ENCODE data around the gene TOP3B. TPM values are rescaled to one million over a fixed set of nuclear protein-coding genes. Genes with fewer than 3 reads are reported as not detected.

TOP3B gene
- total RNA-seq, 1 experiment from 2014 or later = 23.9 TPM

DNA sequence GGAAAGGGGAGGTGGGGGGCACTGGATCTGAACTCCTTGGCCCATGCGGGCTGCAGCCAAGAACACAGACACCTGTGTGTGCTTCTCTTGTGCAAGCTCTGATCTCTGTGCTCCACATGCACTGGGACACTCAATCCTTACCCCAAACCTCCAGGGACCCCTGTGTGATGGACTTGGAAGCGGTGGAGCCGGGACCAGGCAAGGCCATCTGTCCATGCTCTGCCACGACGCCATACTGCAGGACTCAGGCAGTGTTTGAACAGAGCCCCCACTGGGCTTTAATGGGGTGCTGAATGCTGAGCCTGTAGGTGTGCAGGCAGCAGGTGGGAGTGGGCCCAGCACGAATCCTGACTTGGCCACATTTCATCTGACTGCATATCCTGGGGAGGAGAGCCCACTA, 53.3 kb downstream of the TOP3B start:
- H3K9me3 ChIP-seq (ENCODE audit: insufficient read depth, low read depth) = no peaks in the 10 kb centered on the region
- H2AFZ ChIP-seq = no peak overlapping the region
- H3K9me2 ChIP-seq (ENCODE audit: insufficient read depth) = no peaks in the 10 kb centered on the region
- intact Hi-C loops (cut with micrococcal nuclease; ENCODE audit: unreplicated experiment) = no loop called here
- POLR2A ChIA-PET (ENCODE audit: unreplicated experiment) = no interaction called here
- no peaks in the 10 kb centered on the region for H3K36me3 ChIP-seq (ENCODE audit: low read depth)
- no peaks in the 10 kb centered on the region for H3F3A ChIP-seq (ENCODE audit: insufficient read depth, low read depth)
- H3K27me3 ChIP-seq (ENCODE audit: insufficient read depth, low read depth) = no peaks in the 10 kb centered on the region
- H3K27ac ChIP-seq = no peak overlapping the region
- TF ChIP-seq, protein P1, sequence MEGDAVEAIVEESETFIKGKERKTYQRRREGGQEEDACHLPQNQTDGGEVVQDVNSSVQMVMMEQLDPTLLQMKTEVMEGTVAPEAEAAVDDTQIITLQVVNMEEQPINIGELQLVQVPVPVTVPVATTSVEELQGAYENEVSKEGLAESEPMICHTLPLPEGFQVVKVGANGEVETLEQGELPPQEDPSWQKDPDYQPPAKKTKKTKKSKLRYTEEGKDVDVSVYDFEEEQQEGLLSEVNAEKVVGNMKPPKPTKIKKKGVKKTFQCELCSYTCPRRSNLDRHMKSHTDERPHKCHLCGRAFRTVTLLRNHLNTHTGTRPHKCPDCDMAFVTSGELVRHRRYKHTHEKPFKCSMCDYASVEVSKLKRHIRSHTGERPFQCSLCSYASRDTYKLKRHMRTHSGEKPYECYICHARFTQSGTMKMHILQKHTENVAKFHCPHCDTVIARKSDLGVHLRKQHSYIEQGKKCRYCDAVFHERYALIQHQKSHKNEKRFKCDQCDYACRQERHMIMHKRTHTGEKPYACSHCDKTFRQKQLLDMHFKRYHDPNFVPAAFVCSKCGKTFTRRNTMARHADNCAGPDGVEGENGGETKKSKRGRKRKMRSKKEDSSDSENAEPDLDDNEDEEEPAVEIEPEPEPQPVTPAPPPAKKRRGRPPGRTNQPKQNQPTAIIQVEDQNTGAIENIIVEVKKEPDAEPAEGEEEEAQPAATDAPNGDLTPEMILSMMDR (conservative IDR thresholded peaks at IDR 0.05) = no peak
- no peak for TF ChIP-seq EZH2 (IDR thresholded peaks at IDR 0.05; ENCODE audit: low read depth)
- H3K79me2 ChIP-seq (ENCODE audit: low read depth) = no peaks in the 10 kb centered on the region
- CTCF ChIA-PET = no interaction called here
- BruUV-seq (replicated peaks) = no TSS peak
- no peak overlapping the region for H3K4me3 ChIP-seq
- H3K4me1 ChIP-seq (replicated peaks; ENCODE audit: insufficient read depth) = no peaks in the 10 kb centered on the region
- DNase-seq = no peak
- H4K20me1 ChIP-seq (ENCODE audit: insufficient read depth) = no peaks in the 10 kb centered on the region
- H3K4me2 ChIP-seq = no peak overlapping the region

DNA sequence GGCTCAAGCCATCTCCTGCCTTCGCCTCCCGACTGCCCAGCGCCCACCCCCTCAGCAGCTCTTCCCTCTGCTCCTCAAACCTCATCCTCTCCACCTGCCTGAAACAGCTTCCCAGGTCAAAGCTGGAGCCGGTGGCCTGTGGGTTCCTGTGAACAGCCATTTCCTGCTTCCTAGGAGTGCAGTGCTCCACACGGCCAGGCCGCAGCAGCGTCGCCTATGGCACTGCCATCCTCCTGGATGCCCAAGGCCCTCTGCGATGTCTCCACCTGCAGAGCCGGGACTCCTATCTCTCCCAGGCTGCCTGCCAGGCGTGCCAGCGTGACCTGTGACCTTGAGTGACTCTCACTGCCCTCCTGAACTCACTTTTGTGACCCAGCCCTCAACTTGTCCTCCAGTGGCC, 54.5 kb downstream of the TOP3B start:
- H3F3A ChIP-seq (ENCODE audit: insufficient read depth, low read depth) = no peaks in the 10 kb centered on the region
- H3K9me2 ChIP-seq (ENCODE audit: insufficient read depth) = no peaks in the 10 kb centered on the region
- H3K4me1 ChIP-seq (replicated peaks; ENCODE audit: insufficient read depth) = no peaks in the 10 kb centered on the region
- no peak overlapping the region for H3K4me2 ChIP-seq
- ChIA-PET CTCF (no interaction called here), POLR2A (ENCODE audit: unreplicated experiment) (no interaction called here)
- intact Hi-C loops (cut with micrococcal nuclease; ENCODE audit: unreplicated experiment) = no loop called here
- DNase-seq = no peak
- no peaks in the 10 kb centered on the region for H3K9me3 ChIP-seq (ENCODE audit: insufficient read depth, low read depth)
- BruUV-seq (replicated peaks) = no TSS peak
- no peak overlapping the region for H3K4me3 ChIP-seq
- no peaks in the 10 kb centered on the region for H3K36me3 ChIP-seq (ENCODE audit: low read depth)
- no peak overlapping the region for H2AFZ ChIP-seq
- H4K20me1 ChIP-seq (ENCODE audit: insufficient read depth) = no peaks in the 10 kb centered on the region
- no peak overlapping the region for H3K27ac ChIP-seq
- H3K79me2 ChIP-seq (ENCODE audit: low read depth) = no peaks in the 10 kb centered on the region
- no peak for TF ChIP-seq EZH2 (IDR thresholded peaks at IDR 0.05; ENCODE audit: low read depth)
- TF ChIP-seq, protein P1 (conservative IDR thresholded peaks at IDR 0.05) = no peak
- no peaks in the 10 kb centered on the region for H3K27me3 ChIP-seq (ENCODE audit: insufficient read depth, low read depth)

DNA sequence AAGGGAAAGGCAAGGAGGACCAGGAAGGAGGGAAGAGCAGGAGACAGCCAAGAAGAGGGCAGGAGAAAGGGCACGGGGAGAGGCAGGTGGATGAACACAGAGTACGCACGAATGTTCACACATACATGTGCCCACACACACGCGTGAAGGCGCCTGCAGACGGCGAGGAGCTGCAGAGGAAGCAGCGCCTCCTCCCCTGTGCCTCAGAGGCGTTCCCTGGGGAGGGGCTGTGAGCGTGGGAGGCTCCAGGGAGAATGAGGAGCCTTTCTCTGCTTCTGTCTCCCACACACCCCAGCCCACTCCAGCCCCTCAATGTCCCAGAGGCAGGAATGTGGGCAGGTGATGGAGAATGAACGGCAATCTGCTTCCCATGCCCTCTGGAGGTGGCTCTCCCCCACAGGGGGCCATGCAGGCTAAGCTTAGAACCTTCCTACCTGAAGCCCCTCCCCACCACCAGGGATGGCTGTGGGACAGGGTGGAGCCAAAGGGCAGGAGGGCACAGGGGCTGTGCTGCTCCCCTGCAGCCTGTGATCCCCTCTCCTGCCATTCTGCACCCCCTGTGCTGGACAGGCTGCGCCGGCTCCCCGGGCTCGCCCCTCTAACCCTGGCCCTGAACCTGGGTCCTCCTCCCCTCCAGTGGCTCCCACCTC, 55.3 kb downstream of the TOP3B start:
- no peak for DNase-seq
- no peaks in the 10 kb centered on the region for H4K20me1 ChIP-seq (ENCODE audit: insufficient read depth)
- BruUV-seq (replicated peaks) = no TSS peak
- H3K4me2 ChIP-seq = no peak overlapping the region
- no peak for TF ChIP-seq EZH2 (IDR thresholded peaks at IDR 0.05; ENCODE audit: low read depth)
- TF ChIP-seq, protein P1 (conservative IDR thresholded peaks at IDR 0.05) = no peak
- H3K27me3 ChIP-seq (ENCODE audit: insufficient read depth, low read depth) = no peaks in the 10 kb centered on the region
- H3F3A ChIP-seq (ENCODE audit: insufficient read depth, low read depth) = no peaks in the 10 kb centered on the region
- no peak overlapping the region for H3K4me3 ChIP-seq
- POLR2A ChIA-PET (ENCODE audit: unreplicated experiment) = no interaction called here
- no peak overlapping the region for H2AFZ ChIP-seq
- H3K4me1 ChIP-seq (replicated peaks; ENCODE audit: insufficient read depth) = no peaks in the 10 kb centered on the region
- CTCF ChIA-PET = no interaction called here
- intact Hi-C loops (cut with micrococcal nuclease; ENCODE audit: unreplicated experiment) = no loop called here
- no peak overlapping the region for H3K27ac ChIP-seq
- no peaks in the 10 kb centered on the region for H3K9me2 ChIP-seq (ENCODE audit: insufficient read depth)
- H3K79me2 ChIP-seq (ENCODE audit: low read depth) = no peaks in the 10 kb centered on the region
- H3K9me3 ChIP-seq (ENCODE audit: insufficient read depth, low read depth) = no peaks in the 10 kb centered on the region
- no peaks in the 10 kb centered on the region for H3K36me3 ChIP-seq (ENCODE audit: low read depth)

All from PC-9 (cell line).